Left forelimb (tissue), 1 donor: ENCODE results near the gene OR52I2.

Source experiments
- DNase-seq: peaks from one replicate; pipeline ENCODE4 v3.0.0-alpha.2; 2018; ENCODE audit warnings: low spot score

Gene OR52I2

GRCh38 chr11:4581443-4581842 is at the start of gene OR52I2:
OR52I2 (plus strand) TSS chr11:4581743.
- no peak for DNase-seq

DNA sequence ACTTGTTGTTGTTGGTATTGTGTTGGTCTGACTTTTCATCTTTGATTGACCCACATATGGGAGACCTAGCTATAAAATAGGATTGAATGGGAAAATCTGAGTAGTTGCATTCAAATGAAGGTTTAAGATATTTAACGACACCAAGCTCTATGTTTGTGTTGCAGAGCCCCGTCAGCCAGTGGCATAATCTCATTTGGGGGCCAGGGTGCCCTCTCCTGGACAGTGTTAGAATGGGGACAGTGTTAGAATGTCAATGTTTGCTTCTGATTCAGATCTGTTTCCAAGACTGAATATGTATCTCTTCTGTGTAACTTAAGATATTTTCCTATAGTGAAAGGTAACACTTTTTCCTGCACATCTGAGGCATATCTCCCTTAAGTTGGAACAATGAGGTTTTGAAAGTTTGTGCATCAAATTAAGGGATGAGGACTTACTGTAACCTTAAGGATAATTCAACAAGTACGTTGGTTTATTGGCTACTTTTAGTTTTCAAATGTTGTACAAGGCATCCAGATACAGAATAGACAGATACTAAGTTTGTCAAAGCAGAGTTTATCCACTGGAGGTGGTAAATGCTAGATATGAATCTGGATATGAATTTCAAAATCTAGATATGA is 41.8 kb upstream of the OR52I2 start:
- DNase-seq, result no peak

DNA sequence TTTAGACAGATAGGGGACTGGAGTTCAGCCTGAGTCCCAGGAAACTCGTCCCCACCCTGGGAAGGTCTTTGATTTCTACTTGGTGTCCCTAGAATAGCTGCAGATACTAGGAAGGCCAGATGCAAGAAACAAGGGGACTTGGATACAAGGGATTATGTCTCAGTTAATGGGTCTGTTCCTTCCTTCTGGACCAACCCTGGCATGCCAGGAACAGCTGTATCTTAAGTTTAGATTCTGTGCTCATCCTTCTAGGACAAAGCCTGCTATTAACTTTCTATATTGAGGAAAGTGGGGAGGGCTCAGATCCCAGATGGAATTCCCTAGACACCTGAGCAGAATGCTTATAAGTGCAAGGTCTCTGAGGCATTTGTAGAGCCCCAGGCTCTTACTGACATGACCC is 40.5 kb upstream of the OR52I2 start:
- no peak for DNase-seq

DNA sequence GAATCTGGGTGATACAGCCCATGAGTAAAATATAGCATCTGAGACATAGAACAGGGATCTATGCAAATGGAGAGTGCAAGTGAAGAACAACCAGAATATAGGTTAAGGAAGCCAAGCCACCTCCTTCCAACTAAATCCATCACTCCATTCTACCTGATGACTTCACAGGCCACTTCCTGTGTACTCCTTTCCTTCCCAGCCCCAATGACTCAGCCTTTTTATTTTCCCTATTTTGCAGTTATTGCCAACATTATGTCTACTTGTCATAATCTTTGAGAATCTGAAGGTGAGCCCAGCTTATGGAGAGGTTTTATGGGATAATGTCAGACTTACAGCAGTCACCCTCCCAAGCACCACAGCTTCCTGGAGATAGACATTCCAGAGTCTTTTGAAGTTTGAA is 38.0 kb upstream of the OR52I2 start:
- DNase-seq, result no peak

GRCh38 chr11:4544891-4545290 is 36.7 kb upstream of the OR52I2 start, which contains the start of gene OR52M1:
OR52M1 (plus strand) TSS chr11:4545191; CDS start chr11:4545191, 0 bp downstream.
- DNase-seq, result no peak

DNA sequence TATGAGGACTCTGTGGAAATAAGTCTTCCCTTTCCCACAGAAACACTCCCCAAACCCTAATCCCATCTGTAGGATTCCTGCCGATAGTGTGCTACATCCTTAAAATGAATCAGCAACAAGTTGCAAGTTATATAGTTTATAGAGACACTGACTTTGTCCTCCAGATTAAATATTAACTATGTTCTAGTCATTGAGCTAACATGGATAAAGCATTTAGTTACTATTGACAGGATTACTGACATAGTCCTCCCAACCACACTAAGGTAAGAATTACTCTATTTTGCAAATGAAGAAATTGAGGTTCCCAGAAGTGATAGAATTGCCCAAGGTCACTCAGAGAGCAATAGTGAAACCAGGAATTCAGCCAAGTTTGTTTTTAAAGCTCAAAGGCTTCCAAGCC is 34.7 kb upstream of the OR52I2 start:
- no peak for DNase-seq

GRCh38 chr11:4547416-4547815 is 34.1 kb upstream of the OR52I2 start:
- DNase-seq, result no peak

DNA sequence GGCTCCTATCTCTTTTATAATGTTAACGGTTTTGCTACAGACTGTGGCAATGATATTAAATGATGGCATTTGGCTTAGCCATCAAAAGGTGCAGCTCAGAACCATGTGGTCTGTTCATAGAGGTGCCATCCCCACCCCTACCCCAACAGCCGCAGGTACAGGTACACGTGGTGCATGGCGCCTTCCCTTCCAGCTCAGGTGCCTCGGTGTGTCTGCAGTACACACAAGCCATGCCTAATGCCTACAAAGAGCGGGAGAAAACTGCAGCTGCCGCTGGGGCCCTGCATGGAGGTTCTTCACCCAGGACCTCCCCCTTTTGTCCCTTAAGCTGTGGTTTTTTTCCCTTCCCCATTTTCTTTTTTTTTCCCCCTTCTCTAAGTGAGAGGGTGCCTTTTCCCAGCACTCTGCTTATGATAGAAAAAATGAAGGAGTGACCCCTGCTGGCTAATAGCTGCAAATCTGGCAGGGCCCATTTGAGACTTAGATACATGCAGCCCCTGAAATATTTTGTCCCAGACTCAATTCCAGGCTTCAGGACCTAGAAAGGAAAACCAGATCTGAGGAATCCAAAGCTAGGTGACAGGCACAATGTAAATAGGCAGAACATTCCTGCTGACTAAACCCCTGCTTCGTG is 30.1 kb upstream of the OR52I2 start:
- no peak for DNase-seq

- DNase-seq, result no peak
Observed at GRCh38 chr11:4559527-4560440, 21.8 kb upstream of the OR52I2 start.

DNA sequence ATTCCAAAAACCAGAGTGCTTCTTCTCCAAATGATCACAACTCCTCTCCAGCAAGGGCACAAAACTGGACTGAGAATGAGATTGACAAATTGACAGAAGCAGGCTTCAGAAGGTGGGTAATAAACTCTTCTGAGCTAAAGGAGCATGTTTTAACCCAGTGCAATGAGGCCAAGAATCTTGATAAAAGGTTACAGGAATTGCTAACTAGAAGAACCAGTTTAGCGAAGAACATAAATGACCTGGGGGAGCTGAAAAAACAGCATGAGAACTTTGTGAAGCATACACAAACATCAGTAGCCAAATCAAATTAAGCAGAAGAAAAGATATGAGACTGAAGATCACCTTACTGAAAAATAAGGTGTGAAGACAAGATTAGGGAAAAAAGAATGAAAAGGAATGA is 21.1 kb upstream of the OR52I2 start:
- DNase-seq, result no peak

DNA sequence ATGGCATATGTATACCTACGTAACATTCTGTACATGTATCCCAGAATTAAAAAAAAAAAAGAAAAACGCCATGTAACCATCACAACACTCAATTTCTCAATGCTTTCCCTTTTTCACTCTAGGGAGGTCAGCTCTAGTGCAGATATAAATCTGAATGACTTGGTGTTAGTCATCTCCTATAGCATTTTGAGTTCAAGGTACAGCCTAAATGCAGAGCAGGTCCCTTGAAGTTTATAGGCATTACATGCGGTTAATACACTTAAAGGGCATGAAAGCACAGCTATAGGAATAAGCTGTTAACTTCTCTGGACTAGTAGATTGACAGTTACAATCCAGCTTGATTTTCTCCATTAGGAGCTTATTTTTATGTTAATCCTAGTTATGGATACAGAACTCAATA is 16.2 kb upstream of the OR52I2 start:
- no peak for DNase-seq

- DNase-seq, result no peak
Observed at GRCh38 chr11:4569075-4569474, 12.5 kb upstream of the OR52I2 start.

DNA sequence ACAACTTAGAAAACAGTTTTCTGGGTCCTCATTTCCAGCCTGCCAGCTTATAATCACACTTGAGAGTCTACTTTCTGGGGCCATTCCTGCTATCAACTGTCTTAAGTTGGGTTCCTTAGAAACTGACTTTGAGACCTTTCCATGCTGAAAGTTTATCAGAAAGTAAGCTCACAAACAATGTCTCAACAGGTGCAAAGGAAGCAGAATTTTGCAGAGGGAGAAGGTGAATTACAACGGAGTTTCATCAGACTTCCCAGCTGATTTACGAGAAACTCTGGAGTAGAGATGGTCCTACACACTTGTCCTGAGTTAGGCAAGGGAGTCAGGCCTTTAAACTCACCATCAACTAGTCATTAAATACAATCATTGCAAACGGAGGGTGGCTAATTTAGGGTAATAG is 4.7 kb upstream of the OR52I2 start:
- no peak for DNase-seq

DNA sequence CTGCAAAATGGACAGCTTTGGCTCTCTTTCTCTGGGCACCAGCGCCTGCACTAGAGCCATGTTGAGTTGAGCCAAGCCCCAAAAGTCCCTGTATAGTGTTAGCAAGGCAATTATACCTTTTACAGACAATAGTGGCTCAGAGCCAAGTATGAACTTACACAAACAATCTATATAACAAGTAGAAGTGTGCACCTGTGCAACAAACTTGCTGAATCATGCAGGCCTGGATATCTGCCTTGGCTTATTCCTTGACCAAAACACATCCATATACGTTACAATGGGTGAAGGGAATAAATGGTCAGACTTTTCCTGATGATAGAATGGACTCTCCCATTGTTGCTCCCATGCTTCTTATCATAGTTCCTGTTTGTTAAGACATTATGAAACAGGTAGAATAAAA is 3.8 kb upstream of the OR52I2 start:
- DNase-seq, result no peak

DNA sequence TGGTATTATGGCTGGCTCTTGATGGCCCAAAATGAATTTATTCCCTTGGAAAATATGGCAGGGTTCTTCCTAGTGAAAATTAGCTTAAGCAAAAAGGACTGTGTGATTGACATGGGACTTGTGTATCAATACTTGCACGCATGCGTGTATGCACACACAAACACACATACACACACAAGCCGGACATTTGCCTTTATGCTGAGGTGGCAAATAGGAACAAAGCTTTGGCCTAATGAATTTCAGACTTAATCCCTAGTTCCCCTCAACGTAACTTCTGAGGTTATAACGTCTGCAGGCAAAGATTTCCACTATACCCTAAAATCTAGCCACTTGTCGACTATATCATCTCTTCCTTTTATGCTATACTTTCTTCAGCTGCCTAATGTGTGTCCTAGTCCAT is 2.9 kb upstream of the OR52I2 start:
- no peak for DNase-seq

DNA sequence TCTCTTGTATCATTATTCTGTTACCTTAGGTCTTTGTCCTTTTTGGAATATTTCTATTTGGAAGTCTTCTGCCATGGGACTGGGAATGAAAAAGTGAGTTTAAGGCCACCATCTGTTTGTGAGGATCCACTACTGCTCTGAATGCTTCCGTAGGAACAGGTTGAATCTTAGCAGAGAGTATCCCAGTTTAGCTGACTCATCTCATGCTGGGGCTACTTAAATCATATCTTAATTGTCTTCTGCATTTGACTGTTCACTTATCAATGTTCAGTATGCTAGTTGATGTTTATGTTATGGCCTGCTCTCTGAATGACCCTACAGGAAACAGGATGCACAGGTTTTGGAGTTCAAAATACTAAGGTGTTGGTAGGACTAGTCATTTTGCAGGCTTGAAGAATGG is 1.4 kb upstream of the OR52I2 start:
- DNase-seq, result no peak

DNA sequence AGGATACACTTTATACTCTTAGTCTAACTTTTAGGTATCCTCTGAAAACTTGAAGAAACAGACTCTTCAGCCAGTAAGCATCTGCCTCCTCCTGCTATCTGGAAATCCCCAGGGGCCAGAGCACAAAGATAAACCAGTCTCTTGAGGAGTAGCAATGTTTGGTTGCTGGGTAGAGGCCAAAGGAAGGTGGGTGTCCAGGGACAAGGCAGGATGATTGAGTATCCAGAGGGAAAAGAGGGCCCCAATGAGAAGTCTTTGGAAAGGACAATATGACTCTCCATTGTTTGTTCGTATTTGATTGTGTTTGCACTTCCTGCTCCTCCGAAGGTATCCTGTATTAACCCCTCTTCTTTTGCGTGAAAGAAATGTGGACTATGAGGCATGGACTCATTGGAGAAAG is 7.5 kb downstream of the OR52I2 start:
- no peak for DNase-seq

- no peak for DNase-seq
Observed at GRCh38 chr11:4593739-4594138, 12.2 kb downstream of the OR52I2 start, which contains the start of gene OR52I1. OR52I1 (plus strand) TSS chr11:4594039; CDS start chr11:4594039, 0 bp downstream.

- no peak for DNase-seq
Observed at GRCh38 chr11:4605057-4605456, 23.5 kb downstream of the OR52I2 start.

- DNase-seq, result no peak
Observed at GRCh38 chr11:4606231-4607015, 24.9 kb downstream of the OR52I2 start.

GRCh38 chr11:4607096-4607495 is 25.6 kb downstream of the OR52I2 start:
- DNase-seq, result no peak
